ENCODE results near the gene PODNL1. TPM values are rescaled to one million over a fixed set of nuclear protein-coding genes. Genes with fewer than 3 reads are reported as not detected.
"Not testable (repeated sequence)": the region's sequence is repeated elsewhere in the genome, so short reads cannot be mapped to it uniquely, and the experiment has no call there.

Gene PODNL1
- total RNA-seq, 2 donors from 2014 or later, result 2.4 to 8.7 TPM

DNA sequence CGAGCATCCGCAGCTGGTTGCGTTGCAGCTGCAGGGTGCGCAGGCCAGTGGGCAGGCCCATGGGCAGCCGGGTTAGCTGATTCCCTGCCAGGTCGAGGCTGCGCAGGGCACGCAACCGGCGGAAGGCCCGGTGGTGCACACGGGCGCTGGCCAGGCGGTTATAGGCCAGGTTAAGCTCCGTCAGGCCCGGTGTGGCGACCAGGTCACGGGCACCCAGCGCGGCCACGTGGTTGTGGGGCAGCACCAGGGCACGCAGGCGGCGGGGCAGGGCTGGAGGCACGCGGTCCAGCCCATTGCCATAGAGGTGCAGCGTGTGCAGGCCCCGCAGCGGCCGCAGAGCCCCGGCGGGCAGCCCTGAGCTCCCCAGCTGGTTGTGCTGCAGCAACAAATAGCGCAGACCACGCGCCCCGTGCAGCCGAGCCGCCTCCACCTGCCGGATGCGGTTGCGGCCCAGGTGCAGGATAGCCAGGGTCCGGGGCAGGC is 5.3 kb downstream of the PODNL1 start:
- no peak for DNase-seq (ENCODE audit: low spot score)
- intact Hi-C loops (cut with DNase I), result no loop called here

DNA sequence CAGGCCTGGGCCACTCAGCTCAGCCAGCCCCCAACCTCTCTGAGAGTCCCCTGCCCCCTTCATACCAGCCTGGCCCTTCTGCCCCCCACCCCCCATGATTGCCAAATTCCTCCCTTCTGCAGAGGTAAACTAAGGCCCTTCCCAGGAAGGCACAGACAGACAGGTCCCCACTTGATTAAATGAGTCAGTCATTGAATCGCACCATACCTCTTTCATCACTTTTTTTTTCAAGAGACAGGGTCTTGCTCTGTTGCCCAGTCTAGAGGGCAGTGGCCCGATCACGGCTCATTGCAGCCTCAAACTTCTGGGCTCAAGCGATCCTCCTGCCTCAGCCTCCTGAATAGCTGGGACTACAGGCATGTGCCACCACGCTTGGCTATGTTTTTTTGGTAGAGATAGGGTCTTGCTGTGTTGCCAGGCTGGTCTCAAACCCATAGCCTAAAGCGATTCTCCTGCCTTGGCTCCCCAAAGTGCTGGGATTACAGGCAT is 6.0 kb downstream of the PODNL1 start:
- no peak for DNase-seq (ENCODE audit: low spot score)
- intact Hi-C loops (cut with DNase I), result no loop called here

DNA sequence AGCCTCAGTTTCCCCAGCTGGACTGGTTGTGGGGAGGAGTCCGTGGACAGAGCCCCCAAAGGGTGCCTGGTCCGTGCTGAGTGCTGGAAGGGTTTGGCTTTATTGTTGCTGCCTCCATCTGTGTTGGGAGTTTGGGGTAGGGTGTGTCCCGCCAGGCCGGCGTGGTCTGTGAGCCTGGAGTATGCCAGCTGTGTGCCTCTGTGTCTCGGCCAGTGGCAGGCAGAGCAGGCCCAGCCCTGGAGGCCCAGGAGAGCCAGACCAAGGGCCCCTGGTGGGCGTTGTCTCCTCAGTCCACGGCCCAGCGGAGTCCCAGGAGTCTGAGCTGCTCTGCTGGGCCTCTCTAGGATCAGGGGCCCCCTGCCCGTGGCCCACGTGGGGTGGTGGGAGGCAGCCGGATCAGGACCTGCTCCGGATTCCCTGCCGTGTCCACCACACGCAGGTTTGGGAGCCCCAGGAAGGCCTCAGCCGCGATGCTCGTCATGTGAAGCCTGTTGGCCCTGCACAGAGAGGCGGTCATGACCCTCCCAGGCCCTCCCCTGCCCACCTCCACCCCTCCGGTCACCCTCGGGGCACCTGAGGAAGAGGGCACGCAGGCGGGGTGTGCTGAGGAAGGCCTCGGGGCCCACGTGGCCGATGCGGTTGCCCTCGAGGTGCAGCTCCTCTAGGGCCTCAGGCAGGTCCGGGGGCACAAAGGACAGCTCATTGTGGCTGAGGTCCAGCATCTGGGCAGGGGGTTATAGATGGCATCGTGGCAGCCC is 6.6 kb downstream of the PODNL1 start:
- intact Hi-C loops (cut with DNase I), result no loop called here
- no peak for DNase-seq (ENCODE audit: low spot score)

DNA sequence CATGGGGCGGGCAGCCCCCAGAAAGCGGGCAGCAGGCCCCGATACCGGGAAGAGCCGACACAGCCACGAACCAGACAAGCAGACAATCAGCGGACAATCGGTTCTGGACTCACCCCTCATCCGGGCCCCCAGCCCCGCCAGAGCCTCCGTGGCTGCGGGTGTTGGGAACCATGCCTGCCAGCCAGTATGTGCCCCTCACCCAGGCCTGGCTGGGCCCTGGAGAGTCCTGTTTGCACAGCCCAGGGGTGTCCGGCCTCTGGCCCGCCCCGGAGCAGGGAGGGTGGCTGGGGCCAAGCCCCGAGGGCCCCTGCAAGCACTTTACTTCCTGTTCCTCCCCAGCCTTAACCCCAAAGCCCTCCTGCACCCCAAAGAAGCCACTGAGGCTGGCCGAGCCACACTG is 7.8 kb downstream of the PODNL1 start:
- DNase-seq (ENCODE audit: low spot score), result no peak
- intact Hi-C loops (cut with DNase I), result no loop called here

DNA sequence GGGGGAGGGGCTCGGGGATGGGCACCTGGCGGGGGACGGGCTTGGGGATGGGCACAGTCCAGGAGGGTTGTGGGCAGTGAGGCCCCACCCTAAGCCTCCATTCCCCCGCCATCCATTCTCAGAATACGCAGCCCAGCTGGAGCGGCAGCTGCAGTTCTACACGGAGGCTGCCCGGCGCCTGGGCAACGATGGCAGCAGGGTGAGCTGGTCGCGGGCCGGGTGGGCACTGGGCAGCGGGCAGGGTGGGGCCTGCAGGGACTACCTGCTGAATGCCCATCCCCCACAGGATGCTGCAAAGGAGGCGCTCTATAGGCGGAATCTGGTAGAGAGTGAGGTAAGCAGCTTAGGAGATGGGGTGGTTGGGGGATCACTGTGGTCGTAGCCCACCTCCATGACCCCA is 8.3 kb downstream of the PODNL1 start:
- no peak for DNase-seq (ENCODE audit: low spot score)
- intact Hi-C loops (cut with DNase I), result no loop called here

DNA sequence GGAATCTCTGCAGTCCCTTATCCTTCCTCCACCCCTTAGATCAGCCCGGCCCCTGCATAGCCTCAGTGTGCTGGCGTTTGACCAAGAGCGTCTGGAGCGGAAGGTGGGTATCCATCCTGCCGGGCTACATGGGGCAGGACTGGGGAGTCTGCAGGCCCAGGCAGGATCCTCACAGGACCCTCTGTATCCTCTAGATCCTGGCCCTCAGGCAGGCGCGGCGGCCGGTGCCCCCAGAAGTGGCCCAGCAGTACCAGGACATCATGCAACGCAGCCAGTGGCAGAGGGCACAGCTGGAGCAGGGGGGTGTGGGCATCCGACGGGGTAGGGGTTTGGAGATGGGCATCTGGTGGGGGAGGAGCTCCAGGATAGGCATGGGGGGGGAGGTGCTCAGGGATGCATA is 8.9 kb downstream of the PODNL1 start:
- intact Hi-C loops (cut with DNase I), result no loop called here

DNA sequence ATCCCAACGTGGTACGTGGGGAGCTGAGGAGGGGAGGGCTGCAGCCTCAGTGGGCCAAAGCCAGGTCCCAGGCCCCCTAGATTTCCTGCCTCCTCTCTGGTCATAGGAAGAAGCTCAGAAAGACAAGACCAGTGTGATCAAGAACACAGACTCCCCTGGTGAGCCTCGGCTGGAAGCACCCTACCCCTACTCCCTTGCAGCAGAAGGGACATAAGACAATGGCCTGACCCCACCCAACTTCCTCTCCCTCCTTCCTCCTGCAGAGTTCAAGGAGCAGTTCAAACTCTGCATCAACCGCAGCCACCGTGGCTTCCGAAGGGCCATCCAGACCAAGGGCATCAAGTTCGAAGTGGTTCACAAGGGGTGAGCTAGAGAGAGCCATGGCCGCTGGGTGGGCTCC is 11.5 kb downstream of the PODNL1 start:
- intact Hi-C loops (cut with DNase I), result no loop called here
- no peak for DNase-seq (ENCODE audit: low spot score)

More for the DNA sequence above, 8.9 kb downstream of the PODNL1 start:
- DNase-seq (ENCODE audit: low spot score), result no peak

DNA sequence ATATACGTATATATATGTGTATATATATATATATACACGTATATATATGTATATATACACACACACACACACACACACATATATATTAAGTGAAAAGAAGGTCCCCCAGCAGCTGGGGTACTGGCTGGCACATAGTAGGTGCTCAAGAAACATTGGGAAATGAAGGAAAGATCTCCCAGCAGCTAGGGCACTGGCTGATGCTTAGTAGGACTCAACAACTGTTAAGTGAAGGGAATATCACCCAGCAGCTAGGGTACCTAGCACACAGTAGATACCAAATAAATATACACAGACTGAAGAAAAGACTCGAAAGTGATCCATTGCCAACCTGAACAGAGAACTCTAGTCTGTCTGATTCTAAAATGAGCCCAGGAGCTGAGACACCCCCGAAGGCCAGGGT is 12.2 kb downstream of the PODNL1 start:
- intact Hi-C loops (cut with DNase I), result no loop called here
- no peak for DNase-seq (ENCODE audit: low spot score)

DNA sequence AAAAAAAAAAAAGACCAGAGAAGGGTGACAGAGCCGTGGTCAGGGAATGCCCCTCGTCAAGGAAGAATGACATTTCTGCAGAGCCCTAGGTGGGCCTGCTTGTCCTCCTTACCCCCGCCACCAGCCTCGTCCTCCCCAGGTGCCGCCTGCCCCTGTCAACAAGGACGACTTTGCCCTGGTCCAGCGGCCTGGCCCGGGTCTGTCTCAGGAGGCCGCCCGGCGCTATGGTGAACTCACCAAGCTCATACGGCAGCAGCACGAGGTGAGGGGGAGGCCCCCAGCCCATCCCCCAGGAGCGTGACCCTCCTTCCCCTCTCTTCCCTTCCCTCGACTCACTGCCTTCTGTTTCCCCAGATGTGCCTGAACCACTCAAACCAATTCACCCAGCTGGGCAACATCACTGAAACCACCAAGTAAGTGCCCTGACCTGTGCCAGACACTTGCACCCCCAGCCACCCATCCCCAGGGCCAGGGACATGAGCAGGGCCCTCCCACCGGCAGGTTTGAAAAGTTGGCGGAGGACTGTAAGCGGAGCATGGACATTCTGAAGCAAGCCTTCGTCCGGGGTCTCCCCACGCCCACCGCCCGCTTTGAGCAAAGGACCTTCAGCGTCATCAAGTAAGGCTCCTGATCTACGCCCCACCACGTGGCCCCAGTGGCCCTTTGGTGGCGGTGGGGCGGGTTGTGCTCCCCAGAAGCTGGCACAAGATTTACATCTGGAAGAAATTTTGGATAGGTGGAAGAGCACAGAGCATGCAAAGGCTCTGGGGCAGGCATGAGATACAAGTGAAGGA is 14.8 kb downstream of the PODNL1 start:
- no peak for DNase-seq (ENCODE audit: low spot score)
- intact Hi-C loops (cut with DNase I), result no loop called here

DNA sequence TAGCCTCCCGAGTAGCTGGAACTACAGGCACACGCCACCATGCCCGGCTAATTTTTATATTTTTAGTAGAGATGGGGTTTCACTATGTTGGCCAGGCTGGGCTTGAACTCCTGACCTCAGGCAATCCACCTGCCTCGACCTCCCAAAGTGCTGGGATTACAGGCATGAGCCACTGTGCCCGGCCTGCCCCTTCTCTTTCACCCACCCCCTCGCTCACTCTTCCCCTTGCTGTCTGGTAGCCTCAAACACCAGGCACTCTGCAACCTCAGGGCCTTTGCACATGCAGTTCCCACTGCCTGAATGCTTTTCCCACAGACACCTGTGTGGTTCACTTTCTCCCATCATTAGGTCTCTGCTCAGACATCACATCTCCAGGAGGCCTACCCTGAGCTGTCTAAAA is 16.1 kb downstream of the PODNL1 start:
- intact Hi-C loops (cut with DNase I); DNase-seq (ENCODE audit: low spot score): not testable (repeated sequence)

DNA sequence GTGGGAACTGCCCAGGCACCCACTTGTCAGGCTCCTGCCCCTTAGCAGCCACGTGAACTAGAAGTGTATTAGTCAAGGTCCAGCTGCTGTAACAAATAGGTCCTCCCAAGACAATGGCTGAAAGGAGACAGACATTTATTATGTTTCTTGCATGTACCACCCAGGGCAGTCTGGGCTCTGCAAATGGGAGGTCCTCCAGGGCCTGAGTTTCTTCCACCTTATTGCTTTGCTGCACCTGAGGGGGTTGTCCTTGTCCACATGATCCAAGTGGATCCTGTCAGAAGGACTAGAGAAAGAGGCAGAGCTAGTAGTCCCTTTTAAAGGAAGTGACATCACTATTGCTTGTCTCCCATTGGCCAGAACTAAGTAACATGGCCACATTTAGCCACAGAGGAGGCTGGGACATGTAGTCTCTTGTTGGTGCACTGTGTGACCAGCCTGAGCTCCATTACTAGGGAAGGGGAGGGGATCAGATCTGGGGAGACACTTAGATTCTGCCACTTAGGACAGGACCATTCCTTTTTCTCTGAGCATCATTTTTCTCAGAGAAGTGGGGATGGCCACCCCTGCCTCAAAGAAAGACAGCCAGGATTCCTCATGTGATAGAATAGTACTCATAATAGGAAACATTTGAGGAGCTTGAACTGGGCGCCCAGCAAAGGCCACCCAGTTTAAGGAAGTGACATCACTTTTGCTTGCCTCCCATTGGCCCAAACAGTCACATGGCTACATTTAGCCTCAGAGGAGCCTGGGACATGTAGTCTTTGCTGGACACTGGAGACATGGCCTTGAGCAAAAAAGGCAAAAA is 17.1 kb downstream of the PODNL1 start:
- intact Hi-C loops (cut with DNase I), result no loop called here
- no peak for DNase-seq (ENCODE audit: low spot score)

DNA sequence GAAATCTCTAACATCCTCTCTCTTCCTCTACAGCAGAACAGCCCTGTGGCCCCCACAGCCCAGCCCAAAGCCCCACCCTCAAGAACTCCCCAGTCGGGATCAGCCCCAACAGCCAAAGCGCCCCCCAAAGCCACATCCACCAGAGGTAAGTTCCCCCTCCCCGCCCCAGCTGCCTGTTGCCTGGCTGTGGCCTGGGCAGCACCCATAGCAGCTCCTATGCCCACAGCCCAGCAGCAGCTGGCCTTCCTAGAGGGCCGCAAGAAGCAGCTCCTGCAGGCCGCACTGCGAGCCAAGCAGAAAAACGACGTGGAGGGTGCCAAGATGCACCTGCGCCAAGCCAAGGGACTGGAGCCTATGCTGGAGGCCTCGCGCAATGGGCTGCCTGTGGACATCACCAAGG is 17.7 kb downstream of the PODNL1 start:
- intact Hi-C loops (cut with DNase I), result no loop called here
- no peak for DNase-seq (ENCODE audit: low spot score)

DNA sequence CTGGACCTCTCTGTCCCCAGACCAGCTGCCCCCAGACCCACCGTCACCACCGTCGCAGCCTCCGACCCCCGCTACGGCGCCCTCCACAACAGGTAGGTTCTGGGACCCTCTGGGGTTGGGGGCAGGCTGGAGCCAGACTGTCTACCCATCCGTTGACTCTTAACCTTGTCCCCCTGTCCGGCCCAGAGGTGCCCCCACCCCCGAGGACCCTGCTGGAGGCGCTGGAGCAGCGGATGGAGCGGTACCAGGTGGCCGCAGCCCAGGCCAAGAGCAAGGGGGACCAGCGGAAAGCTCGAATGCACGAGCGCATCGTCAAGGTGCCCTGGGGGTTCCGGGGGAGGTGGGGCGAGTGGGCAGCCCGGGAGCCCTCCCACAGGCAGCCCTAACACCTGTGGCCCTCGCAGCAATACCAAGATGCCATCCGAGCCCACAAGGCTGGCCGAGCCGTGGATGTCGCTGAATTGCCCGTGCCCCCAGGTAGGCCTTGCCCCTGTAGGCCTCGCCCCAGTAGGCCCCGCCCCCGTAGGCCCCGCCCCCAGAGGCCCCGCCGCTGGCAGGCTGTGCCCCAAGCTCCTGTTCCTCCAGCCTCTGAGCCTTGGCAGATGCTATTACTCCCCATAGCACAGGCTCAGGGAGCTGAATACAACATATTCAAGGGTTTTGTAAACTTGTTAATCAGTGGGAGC is 19.3 kb downstream of the PODNL1 start:
- intact Hi-C loops (cut with DNase I), result loop anchor here in 1 of 2 donors (1.0 kb wide), 1 partner anchor 33 kb away; the partner anchor contains the start of gene DCAF15
- DNase-seq (ENCODE audit: low spot score), result no peak

DNA sequence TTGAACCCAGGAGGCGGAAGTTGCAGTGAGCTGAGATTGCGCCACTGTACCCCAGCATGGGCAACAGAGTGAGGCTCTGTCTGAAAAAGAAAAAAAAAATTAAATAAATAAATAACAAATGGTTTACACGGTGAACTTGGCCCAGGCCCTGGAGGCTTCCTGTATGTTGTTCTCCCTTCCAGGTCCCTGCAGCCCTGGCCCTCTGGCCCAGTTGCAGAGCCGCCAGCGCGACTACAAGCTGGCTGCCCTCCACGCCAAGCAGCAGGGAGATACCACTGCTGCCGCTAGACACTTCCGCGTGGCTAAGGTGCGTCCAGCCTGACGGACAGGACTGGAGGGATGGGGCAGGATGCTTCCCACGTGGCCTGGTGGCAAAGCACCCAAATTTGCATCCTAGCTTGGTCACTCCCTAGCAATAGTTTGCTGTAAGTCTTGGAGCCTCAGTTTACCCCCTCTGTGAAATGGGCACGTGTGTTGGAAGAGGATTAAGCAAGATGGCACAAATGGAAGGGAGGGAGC is 20.3 kb downstream of the PODNL1 start:
- intact Hi-C loops (cut with DNase I), result loop anchor here in 1 of 2 donors (1.0 kb wide), 1 partner anchor 34 kb away; the partner anchor contains the start of gene DCAF15
- DNase-seq (ENCODE audit: low spot score), result no peak

DNA sequence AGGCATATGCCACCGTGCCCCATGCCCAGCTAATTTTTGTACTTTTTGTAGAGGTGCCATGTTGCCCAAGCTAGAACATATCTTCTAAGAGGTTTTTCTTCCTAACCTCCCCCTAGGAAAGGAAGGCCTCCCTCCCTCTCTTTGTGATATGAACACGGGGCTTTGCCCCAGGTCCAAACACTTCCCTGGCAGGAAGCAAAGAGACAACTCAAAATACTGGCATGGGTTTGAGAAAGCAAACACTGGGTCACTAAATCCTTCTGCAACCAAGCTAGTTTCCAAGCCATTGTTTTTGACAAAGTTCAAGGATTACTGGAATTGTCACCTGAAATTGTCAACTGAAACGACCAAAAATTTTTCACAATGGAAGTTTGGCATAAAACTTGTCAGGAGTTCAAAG is 23.4 kb downstream of the PODNL1 start:
- no peak for DNase-seq (ENCODE audit: low spot score)
- intact Hi-C loops (cut with DNase I), result no loop called here

DNA sequence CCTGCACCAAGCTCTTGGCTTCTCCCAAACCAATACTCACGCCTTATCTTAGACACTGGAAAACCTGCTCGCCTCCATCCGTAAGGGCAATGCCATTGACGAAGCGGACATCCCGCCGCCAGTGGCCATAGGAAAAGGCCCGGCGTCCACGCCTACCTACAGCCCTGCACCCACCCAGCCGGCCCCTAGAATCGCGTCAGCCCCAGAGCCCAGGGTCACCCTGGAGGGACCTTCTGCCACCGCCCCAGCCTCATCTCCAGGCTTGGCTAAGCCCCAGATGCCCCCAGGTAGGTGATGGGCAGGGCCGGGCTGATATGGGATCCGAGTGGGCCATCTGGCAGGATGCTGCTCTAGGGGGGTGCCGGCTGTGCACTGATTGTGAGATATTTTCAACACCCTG is 24.9 kb downstream of the PODNL1 start:
- intact Hi-C loops (cut with DNase I), result no loop called here
- DNase-seq (ENCODE audit: low spot score), result no peak

DNA sequence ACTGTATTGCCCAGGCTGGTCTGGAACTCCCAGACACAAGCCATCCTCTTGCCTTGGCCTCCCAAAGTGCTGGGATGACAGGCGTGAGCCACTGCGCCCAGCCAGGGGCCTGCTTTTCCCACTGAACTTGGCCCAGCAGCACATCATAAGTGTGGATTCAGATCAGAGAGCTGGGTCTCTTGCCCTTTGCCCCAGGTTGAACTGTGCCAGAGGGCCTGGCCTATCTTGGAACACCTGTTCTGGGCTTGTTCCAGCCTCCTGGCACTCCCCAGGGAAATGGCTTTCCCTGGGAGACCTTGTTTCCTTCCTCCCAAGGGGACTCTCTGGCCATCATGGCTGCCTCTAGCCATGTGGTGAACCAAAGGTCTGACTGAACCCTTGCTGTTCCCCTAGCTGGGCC is 28.8 kb downstream of the PODNL1 start:
- intact Hi-C loops (cut with DNase I), result no loop called here
- DNase-seq (ENCODE audit: low spot score), result no peak

DNA sequence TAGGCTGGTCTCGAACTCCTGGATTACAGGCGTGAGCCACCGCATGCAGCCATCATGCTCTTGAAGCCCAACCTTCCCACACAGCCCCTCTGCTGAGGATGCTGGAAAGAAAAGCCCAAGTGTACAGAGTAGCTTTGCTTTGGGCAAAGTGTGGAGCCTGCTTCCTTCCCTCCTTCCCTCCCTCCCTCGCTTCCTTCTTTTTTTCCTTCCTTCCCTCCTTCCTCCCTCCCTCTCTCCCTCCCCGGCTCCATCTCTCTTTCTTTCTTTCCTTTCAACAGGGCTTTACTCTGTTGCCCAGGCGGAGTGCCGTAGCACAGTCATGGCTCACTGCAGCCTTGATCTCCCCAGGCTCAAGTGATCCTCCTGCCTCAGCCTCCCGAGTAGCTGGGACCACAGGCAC is 29.5 kb downstream of the PODNL1 start:
- intact Hi-C loops (cut with DNase I), result no loop called here
- DNase-seq (ENCODE audit: low spot score), result no peak

DNA sequence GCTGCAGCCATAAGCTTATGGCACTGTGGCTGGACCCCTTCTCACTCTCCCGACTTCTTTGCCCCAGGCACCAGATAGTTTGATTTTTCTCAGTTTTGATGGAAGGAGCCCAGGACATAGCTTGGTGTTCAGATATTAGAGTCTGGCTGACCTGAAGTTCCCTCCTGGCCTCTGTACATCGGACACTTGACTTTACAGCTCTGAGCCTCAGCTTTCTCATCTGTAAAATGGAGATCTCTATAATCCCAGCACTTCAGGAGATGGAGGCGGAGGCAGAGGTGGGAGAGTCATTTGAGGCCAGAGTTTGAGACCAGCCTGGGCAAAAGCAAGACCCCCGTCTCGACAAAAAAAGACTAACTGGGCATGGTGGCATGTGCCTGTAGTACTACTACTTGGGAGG is 31.3 kb downstream of the PODNL1 start:
- intact Hi-C loops (cut with DNase I), result no loop called here
- no peak for DNase-seq (ENCODE audit: low spot score)

Data from posterior vena cava (tissue), 2 donors.